GM23248 (cell line): ENCODE measurements around the gene H3-3A.

Experiments
- EZH2 ChIP-seq: fragments of 200-600 bp; sonication (generic); IDR thresholded peaks from 2 replicates; pipeline ENCODE4 v1.6.1; 2018; ENCODE audit warnings: antibody characterized with exemption, mild to moderate bottlenecking; ENCODE audit not compliant: insufficient read depth, poor library complexity, severe bottlenecking
- EZH2phosphoT487 ChIP-seq: fragments of 200-600 bp; sonication (generic); IDR thresholded peaks from 2 replicates; pipeline ENCODE4 v1.6.1; 2018; ENCODE audit warnings: antibody characterized with exemption, moderate library complexity, mild to moderate bottlenecking, low read depth; ENCODE audit not compliant: insufficient read depth

- TF ChIP-seq EZH2 (no peak), EZH2phosphoT487 (no peak)
Measured at GRCh38 chr1:226046240-226046639, 16.3 kb upstream of the H3-3A start.
